GM06990 (cell line): Measurements from ENCODE around the gene ARSG.

Source experiments
- DNase-seq: peaks from one replicate; pipeline ENCODE4 v3.0.0-alpha.2; 2011; ENCODE audit not compliant: insufficient read length; ENCODE audit errors: extremely low read depth
- H3K27me3 ChIP-seq: replicated peaks from 2 replicates; pipeline ENCODE4 v1.6.0; 2011; ENCODE audit warnings: low read length; ENCODE audit not compliant: control insufficient read depth, insufficient read depth
- H3K36me3 ChIP-seq: 2 replicates; pipeline ENCODE4 v1.5.1; 2011; ENCODE audit warnings: low read length; ENCODE audit not compliant: control insufficient read depth, insufficient read depth
- H3K4me3 ChIP-seq: replicated peaks from 2 replicates; pipeline ENCODE4 v1.5.1; 2011; ENCODE audit warnings: low read depth, mild to moderate bottlenecking, control low read depth, low read length
- CTCF ChIP-seq: IDR thresholded peaks from 2 replicates; pipeline ENCODE4 v1.5.1; 2011; ENCODE audit warnings: low read length, control low read depth, mild to moderate bottlenecking, inconsistent platforms; ENCODE audit not compliant: insufficient read depth, poor library complexity, severe bottlenecking

The ARSG gene

GRCh38 chr17:68437979-68438822 lies 146.9 kb downstream of the ARSG start:
- peaks cover 15% of the 10 kb centered on the region for H3K36me3 ChIP-seq
- DNase-seq, result no peak
- no peak for TF ChIP-seq CTCF
- no peaks in the 10 kb centered on the region for H3K27me3 ChIP-seq
- H3K4me3 ChIP-seq, result peak overlapping the region; percentile 12

- H3K4me3 ChIP-seq, result no peak overlapping the region
- H3K27me3 ChIP-seq, result no peaks in the 10 kb centered on the region
- TF ChIP-seq CTCF, result no peak
- no peak for DNase-seq
- H3K36me3 ChIP-seq, result peaks cover 8% of the 10 kb centered on the region
Observed at GRCh38 chr17:68439656-68440290, 148.5 kb downstream of the ARSG start.

GRCh38 chr17:68440526-68440925 lies 149.2 kb downstream of the ARSG start:
- no peak overlapping the region for H3K4me3 ChIP-seq
- no peak for DNase-seq
- no peak for TF ChIP-seq CTCF
- peaks cover 6% of the 10 kb centered on the region for H3K36me3 ChIP-seq
- no peaks in the 10 kb centered on the region for H3K27me3 ChIP-seq

GRCh38 chr17:68441070-68441770 lies 149.9 kb downstream of the ARSG start:
- H3K36me3 ChIP-seq, result peaks cover 8% of the 10 kb centered on the region
- DNase-seq, result no peak
- no peak overlapping the region for H3K4me3 ChIP-seq
- no peaks in the 10 kb centered on the region for H3K27me3 ChIP-seq
- no peak for TF ChIP-seq CTCF

GRCh38 chr17:68443972-68444464 lies 152.7 kb downstream of the ARSG start:
- TF ChIP-seq CTCF, result no peak
- H3K36me3 ChIP-seq, result peaks cover 10% of the 10 kb centered on the region
- no peak for DNase-seq
- H3K4me3 ChIP-seq, result no peak overlapping the region
- no peaks in the 10 kb centered on the region for H3K27me3 ChIP-seq
